Ovary (tissue), 1 donor: ENCODE data around the gene CEP131.

Experiments
- EP300 ChIP-seq: sonication (generic); formaldehyde crosslinking; IDR thresholded peaks from one replicate; pipeline ENCODE4 v1.6.1; 2017; ENCODE audit warnings: antibody characterized with exemption
- POLR2A ChIP-seq: fragments of 450-650 bp; IDR thresholded peaks from one replicate; pipeline ENCODE4 v1.6.1; 2017; ENCODE audit warnings: antibody characterized with exemption, mild to moderate bottlenecking, moderate library complexity

DNA sequence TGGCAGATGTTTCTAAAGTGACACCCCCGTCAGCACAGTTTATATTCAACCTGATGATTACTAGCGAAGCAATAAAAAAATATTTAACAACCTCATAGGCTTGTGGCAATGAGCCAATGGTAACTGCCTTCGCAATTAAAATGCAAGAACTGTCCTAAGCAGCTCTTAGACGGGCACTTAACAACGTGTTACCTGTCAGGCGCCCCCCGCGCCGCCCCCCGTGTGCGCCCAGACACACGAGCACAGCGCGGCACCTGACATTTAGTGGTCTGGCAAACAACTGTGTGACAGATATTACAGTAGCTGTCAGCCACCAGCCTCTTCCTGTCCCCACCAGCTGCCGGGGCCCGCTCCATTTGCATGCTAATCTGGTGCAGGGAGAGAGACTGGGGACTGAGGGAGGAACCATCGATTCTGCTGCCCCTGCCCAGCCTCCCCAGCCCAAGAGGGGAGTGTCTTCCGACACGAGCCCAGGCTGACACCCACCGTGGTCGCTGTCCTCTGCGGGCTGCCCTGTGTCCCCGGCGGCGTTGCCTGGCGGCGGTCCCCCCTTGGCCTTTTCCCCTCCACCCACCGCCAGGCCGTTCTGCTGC lies 29.0 kb upstream of the CEP131 start:
- TF ChIP-seq POLR2A (no peak), EP300 (no peak)
